HG02763 (cell line): ENCODE measurements around the gene DUT.

Source experiments
- ATAC-seq: cut with Tn5 transposase; IDR thresholded peaks from one replicate; pipeline ENCODE4 v1.9.1; 2021; ENCODE audit warnings: mild to moderate bottlenecking, moderate library complexity; ENCODE audit not compliant: unreplicated experiment

DUT gene

GRCh38 chr15:48330855-48331795 is at the start of gene DUT:
Gene DUT, plus strand, starts transcription at chr15:48331429. Its CDS starts 87 bp downstream, at chr15:48331516.
- peak; percentile 86 for ATAC-seq

- ATAC-seq, result no peak
These were observed 49.6 kb upstream of the DUT start for GRCh38 chr15:48281674-48282073.

- ATAC-seq, result no peak
These were observed 49.0 kb upstream of the DUT start for GRCh38 chr15:48282216-48282615.

- ATAC-seq, result no peak
These were observed 47.7 kb upstream of the DUT start for GRCh38 chr15:48283396-48284145.

- peak; percentile 66 for ATAC-seq
These were observed 45.7 kb upstream of the DUT start for GRCh38 chr15:48285329-48286214.

GRCh38 chr15:48289628-48290027 is 41.6 kb upstream of the DUT start:
- ATAC-seq, result no peak

- no peak for ATAC-seq
These were observed 38.8 kb upstream of the DUT start for GRCh38 chr15:48292458-48292857.

GRCh38 chr15:48297668-48298067 is 33.6 kb upstream of the DUT start:
- ATAC-seq, result no peak

- ATAC-seq, result no peak
These were observed 32.3 kb upstream of the DUT start for GRCh38 chr15:48298914-48299313.

- no peak for ATAC-seq
These were observed 31.2 kb upstream of the DUT start for GRCh38 chr15:48300038-48300437.

- ATAC-seq, result no peak
These were observed 26.8 kb upstream of the DUT start for GRCh38 chr15:48304398-48304797.

- no peak for ATAC-seq
These were observed 24.6 kb upstream of the DUT start for GRCh38 chr15:48306639-48307038.

GRCh38 chr15:48307586-48307985 is 23.6 kb upstream of the DUT start:
- no peak for ATAC-seq

GRCh38 chr15:48309740-48310139 is 21.5 kb upstream of the DUT start:
- no peak for ATAC-seq

- ATAC-seq, result no peak
These were observed 18.0 kb upstream of the DUT start for GRCh38 chr15:48313216-48313615.

GRCh38 chr15:48315041-48315440 is 16.2 kb upstream of the DUT start:
- ATAC-seq, result no peak

GRCh38 chr15:48317221-48317620 is 14.0 kb upstream of the DUT start:
- ATAC-seq, result no peak

GRCh38 chr15:48318131-48318530 is 13.1 kb upstream of the DUT start:
- ATAC-seq, result no peak

- no peak for ATAC-seq
These were observed 7.9 kb upstream of the DUT start for GRCh38 chr15:48323294-48323693.

GRCh38 chr15:48324949-48325348 is 6.3 kb upstream of the DUT start:
- ATAC-seq, result no peak

- ATAC-seq, result no peak
These were observed 5.8 kb upstream of the DUT start for GRCh38 chr15:48325400-48325799.
